Activated naive CD8-positive, alpha-beta T cell treated with anti-CD3 and anti-CD28 coated beads, Interleukin-2, amount 50 U/mL, for 16 hours (primary cell): Measurements from ENCODE around the gene TMEM253.
A peak's percentile ranks its signal among the peaks of the same experiment; 100 is the strongest.

Experiments used
- DNase-seq: peaks from one replicate; pipeline ENCODE4 v3.0.0-alpha.2; 2020; ENCODE audit warnings: low read depth, low spot score

TMEM253 gene

DNA sequence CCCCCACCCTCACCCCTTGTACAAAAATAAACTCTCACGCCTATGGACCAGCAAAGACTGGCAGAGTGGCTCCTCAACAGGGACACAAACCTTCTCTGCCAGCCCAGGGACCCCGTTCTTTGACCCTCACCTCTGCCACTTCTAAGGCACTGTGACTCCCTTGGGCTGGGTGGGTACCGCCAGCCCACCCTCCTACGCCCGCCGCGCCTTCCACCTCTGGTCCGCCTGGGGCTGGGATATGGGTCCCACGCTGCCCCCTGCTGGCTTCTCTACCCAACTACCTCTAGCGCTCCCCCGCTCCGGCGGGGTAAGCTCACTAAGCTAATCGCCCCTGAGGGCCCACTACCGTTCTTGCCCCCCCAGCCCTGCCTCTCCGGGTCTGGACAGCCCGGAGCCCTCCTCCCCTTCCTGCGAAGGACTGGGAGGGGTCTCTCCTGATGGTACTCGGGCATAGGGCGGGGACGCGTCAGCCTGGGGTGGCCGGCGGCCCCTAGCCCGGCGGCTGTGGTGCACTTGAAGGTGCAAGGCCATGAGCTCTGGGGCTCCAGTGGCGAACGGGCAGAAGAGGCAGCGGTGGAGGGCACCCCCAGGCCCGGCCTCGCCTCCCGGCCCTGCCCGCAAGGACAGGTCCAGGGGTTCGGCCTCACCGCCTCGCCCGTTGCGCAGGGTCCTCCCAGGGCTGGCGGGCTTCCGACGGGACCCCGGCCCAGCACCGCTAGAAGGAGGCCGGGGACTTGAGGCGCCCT is 10.5 kb upstream of the TMEM253 start:
- DNase-seq, result no peak

DNA sequence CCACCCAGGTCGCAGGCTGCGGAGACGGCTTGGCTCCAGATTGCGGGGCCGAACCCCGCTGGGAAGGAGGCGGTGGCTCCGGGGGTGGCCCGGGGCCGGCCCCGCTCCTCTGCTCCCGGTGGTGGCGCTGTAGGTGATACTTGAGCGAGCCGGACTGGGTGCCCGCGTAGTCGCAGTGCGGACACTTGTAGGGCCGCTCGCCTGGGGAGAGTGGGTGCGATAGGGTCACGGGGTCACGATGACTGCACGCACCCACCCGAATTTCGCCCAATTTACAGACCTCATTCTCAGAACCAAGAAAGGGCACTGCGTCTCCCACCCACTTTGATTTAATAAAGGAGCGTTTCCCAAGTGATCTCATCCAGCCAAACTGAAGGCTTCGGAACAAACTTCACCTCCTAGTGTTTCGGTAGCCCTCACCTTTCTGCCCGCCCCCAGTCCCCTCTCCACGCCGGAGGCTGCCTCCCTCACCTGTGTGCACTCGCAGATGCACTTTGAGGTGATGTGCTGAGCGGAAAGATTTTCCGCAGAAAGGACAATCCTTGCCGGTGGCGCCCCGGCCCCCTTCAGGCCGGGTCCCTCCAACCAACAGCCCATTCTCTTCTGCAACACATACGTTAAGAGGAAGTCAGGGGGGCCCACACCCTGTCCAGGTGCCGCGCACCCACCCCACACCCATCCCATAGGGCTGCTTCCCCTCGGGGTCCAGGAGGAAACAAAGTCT is 9.8 kb upstream of the TMEM253 start:
- no peak for DNase-seq

DNA sequence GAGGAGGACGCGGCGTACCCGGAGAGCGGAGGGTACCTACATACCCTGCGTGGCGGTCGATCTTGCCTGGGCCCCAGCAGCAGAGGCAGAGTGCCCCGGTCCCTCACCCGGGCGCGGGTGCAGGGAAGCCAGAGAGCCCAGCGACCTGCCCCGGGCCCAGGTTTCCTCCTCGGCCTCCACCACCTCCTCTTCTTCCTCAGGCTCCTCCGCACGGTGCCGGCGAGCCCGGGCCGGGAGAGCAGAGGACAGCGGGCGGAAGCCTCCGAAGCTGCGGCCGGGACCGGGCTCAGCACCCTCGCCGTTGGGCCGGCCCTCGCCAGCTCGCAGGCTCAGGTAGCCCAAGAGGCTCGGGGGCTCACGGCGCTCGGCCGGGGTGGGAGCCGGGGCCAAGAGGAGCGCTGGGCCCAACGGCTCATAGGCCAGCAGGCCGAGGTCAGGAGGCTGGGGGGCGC is 9.0 kb upstream of the TMEM253 start:
- DNase-seq, result no peak

DNA sequence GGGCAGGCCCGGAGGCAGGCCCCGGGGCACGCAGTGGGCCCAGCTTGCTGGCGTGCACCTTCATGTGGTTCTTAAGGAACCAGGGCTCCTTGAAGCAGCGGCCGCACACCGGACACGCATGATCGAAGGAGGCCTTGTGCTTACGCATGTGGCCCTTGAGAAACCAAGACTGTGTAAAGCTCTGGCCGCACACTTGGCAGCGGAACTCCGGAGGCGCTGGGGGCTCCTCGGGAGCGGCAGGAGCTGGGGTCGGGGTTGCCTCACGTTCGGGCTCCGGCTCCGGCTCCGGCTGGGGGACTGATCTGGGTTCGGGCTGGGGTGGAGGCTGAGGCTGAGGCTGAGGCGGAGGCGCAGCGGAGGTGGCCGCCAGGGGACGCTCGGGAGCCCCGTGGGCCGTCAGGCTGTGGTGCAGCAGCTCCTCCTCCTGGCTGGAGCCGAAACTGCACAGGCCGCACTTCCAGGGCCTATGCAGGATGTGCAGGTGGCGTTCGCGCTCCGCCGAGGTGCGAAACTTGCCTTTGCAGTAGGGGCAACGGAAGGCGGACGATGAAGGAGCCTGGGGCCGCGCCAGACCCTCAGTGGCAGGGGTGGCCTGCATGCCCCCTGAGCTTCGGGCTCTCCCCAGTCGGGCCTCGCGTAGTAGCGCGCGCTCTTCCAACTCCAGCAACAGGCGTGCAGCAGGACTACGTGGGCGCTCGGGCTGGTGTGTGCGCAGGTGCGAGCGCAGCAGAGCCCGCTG is 8.4 kb upstream of the TMEM253 start:
- peak; percentile 85 for DNase-seq

DNA sequence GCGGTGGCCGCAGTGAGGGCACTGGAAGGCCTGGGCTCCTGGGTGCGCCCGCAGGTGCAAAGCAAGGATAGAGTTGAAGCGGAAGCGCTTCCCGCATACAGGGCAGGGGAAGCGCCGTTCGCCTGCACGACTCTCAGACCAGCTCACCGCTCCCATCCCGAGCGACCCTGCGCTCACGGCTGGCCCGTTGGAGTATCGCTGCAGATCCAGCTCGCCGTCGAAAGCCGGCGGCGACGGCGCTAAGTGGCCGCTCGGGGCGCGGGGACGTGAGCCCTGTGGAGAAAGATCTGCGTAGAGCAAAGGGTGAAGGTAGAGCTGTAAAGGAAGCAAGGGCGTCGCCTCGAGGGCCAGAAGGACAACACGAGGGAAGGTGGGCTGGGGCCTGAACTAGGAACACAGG is 7.8 kb upstream of the TMEM253 start:
- DNase-seq, result no peak

DNA sequence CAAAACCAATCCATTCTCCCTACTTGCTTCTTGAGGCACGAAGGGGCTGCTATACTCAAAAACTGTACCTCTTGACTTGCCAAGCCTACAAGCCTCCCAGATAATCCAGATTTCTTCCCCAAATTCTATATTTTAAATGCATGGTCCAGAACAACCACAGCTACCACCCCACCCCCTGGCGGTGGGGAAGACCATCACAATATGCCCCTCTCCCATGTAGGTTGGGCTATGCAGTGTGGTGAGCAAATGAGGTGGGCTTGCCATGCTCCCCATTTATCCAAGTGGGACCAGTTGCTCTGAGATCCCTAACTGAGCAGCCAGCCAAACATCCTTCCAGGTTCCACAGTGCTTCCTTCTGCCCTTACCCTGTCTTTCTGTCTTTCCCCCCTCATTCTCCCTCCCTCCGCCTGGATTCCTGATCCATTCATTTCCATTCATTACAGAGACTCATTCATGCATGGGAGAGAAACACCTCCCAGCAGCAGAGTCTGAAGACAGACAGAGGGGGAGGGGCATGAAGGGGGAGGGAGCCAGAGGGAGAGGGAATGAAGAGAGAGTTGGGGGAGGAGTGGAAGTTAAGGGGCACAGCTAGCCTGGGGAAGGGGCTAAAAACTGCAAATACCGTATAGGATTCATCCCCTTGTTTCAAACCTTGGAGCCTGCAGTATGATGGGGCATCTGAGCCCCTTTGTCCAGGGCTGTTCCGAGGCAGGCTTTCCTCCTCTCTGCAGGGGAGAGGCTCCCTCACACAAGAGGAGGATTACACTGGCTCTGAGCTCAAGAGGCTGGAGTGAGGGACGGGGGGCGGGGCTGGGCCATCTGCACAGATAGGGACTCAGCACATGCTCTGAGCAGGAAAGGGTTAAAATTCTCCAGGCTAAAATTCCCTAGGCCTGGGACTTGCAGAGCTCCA is 6.8 kb upstream of the TMEM253 start:
- no peak for DNase-seq

DNA sequence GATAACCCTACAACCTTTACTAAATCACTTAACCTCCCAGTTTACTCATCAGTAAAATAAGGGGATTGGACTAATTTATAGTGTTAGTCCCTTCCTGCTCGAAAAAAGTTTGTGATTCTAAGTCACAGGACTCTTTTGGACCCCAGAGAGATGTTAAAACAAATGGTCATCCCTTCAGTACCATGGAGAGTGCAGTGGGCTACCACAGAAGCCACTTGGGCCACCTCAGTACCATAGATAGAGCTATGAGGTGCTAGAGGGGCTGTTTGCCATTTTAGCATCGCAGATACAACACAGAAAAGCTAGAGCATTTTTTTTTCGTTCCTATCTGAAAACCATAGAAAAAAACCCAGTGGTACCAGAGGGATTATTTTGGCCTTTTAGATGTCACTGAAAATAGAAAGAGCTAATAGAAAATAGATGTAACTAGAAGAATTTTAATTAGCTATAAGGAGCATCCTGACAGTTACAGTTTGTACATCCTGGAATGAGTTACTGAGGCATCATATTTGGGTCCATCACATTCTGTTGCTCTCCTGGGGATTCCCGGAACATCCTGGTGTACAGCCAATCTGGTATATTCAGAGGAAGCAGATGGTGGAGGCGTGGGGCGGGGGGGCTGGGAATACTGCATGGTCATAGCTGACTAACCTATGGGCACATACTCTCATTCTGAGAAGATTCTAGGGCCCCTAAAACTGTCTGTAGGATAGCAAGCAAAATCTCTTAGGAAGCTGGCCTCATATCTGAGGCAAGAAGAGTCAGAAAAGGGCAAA is 5.2 kb upstream of the TMEM253 start:
- no peak for DNase-seq

DNA sequence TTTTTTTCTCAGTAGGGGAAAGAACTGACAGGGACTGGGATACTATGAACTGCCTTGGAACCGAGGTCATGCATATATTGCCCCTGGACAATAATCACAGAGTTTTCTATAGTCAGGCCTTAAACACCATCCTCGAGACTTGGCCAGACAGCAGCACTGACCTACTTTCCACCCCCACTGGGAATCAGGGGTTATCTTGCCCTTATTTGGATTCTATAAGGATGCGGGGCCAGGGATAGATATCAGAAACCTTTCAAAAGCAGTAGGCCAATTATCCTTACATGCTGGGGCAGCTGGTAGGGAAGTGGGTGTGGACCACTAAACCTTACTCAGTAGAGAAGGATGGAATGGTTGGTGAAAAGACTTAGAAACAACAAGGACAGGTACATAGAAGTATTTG is 4.4 kb upstream of the TMEM253 start:
- no peak for DNase-seq

DNA sequence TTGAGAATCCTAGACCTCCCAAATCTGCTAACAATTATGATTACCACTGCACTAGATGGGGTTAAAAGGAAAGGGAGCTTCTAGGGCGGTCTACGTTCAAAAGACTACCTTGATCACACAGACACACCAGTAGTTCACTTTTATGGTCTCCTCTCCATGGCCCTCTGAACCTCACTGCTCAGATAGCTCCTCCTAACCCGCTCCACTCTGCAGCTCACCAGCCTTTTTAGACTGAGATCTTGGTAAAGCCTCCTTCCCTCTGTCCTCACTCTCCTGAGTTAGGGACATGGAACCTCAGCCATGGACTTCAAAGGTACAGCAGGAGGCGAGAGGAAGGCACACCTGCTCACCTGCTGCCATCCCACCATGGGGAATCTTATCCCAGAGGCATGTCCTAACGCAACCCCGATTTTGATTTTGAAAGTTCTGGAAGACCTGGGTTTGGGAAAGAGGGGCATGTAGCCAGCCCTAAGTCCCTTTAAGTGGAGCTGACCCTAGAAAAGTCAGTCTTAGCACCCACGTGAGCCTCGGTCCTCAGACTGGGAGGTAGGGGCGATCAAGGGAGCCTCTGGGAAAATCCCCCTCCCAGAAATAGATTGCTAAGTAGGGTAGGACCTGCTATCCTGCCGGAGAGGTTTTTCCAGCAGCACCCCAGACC is 3.8 kb upstream of the TMEM253 start:
- no peak for DNase-seq

DNA sequence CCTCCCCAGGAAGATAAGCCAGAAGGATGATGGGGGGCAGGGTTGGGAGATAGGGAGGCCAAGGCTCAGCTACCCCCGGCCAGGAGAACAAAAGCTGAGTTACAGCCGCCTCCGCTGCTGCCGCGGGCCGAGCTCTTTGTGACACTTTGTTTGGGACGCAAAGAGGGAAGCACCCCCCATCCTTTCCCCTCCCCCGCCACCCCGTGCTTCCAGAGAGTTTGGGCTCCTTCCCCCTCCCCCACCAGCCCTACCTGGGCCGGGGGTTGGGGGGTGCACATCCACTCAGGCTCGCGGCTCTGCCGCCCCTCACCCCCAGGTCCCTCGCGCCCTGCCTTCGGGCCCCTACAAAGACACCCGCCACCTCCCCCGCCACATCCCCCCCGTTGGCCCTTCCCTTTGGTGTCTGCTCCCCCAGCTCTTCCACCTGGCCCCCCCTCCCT is 3.2 kb upstream of the TMEM253 start:
- no peak for DNase-seq

DNA sequence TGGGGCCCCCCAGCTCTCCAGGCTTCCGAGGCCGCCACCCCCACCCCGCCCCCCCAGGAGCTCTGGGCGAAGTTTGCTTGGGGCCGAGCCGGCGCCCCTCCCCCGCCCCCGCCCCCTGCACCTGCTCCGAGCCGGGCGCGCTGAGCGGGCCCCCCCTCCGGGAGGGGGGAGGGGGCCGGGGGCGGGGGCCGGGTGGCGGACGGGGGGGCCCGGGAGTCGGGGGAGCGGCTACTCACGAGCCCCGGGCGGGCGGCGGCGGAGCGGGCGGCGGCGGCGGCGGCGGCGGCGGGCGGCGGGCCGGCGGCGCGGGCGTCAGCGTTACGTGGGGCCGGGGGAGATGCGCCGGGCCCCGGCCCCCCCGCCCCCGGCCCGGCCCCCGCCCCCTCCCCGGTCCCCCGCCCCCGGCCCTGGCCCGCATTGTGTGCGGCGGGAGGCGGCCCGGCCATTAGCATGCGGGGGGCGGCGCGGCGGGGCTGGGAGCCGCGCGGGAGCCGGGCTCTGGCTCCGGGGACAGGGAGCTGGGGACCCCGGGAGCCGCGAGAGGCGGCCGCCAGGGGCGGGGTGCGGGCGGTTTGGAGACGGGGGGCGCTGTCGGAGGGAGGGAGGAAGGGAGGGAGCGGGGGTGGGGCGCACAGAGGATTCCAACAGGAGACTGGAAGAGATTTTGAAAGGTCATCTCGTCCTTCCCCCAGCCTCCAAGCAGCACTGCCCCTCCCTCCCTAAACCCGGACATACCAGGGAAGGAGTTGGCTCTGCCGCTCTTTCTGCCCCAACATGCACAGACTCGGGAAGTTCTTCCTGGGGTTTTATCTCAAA is 2.6 kb upstream of the TMEM253 start, which contains the start of gene ZNF219:
TSS of gene ZNF219 (minus strand) at position 580 of the 816 bp plus-strand sequence. CDS start 5,064 bp downstream, outside the sequence.
- no peak for DNase-seq

DNA sequence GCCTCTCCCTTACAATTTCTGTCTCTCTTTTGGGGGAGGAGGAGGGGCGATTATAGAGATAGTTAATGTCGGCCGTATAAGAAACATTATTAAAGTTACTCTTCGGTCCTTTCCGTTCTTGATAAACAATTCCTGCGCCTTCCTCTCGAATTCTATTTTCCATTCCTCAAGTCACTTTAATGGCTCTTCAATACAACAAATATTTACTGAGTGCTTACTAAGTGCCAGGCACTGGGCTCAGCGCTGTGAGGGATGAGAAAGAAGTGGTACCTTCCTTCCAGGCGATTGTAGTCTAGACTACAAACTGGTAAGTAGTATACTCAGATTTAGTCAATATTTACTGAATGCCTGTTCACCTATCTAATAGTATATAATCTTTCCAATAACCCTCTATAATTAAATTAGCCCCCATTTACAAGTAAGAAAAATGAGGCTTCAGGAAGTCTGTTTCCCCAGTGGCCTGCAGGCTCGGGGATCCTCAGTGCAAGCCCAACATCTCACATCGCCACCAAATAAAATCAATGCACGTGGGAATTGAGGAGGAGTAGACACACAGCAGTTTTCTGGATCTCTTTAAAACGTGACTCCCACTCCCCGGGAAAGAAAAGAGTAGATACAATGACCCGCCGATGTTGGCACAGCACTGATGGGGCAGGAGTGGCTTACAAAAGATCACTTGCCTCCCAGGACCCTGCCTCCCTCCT is 1.8 kb upstream of the TMEM253 start:
- DNase-seq, result no peak

DNA sequence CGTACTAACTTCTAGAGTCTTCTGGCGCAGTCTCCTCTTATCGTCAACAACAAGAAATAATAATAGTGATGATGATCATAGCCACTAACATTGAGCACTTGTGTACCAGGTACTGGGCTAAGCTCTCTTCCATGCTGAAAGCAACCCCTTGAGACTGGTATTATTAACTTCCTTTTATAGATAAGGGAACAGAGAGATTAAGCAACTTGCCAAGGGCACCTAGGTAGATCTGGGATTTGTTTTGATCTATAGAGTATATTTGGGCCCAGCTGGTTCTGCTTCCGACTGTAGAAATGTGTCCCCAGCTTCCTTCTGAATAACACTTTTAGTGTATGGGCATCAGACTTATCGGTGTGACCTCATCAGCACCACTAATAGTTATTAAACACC is 1.3 kb upstream of the TMEM253 start:
- DNase-seq, result no peak

DNA sequence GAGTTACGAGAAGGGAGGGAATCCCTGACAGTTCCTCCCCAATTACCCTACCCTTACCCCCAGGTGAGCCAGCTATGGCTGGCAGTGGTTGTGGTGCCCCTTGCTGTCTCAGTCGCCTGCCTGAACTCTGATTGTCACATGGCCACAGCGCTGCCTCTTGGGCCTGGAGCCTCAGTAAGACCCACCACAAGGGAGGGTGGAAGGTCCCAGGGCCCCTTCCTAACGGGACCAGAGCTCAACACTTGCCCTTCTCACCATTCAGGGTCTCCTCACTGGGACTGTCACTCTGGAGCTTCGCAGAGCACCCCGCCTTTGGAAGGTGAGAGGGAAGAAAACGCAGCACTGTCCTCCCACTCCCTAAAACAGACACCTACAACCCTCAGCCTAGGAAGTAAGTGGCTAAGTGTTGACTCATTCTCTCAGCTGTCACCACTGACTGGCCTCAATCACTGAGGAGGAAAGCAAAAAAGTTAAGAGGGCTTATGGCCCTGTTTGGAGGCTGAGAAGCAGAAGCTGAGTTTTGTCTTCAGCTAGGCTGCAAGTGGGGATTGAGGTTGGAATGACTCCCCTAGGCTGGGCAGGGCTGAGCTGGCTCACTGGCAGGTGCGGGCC is 1.0 kb downstream of the TMEM253 start:
- no peak for DNase-seq

DNA sequence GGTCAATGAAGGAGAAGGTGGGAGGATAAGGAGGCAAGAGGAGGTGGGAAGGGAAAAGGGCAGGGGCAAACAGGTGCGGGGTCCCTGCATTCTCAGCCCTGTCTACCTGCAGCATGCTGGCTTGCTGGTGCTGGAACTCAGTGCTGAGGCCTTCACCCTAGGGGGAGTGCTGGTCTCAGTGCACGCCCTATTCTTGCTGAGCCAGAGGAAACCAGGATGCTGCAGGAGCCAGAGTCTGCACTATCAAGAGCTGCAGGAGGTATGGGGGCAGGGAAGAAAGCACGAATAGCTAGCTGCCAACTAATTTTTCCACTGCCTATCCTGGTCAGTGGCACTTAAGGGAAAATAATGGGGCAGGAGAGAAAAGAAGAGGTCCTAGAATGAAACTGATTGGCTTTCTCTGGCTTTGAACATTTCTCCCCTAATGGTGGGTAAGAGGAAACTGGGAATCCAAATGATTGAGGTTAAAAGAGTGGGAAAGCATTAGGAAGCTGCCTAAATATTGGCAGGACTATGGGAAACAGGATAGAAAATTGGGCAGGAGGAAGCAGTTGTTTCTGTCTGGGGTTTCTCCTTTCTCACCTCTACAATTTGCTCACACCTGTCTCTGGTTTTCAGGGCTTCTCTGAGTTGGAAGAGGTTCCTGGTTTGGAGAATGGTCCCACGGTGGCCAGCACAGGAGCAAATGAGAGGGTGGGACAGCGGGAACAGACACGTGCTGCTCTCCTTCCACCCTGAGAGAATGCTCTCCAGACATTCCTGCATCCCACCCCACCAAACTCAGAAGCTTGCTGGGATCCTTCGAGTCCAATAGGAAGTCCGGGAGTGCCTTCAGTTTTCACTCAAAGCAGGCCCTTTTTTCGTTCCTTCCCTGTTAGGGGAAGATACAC is 1.9 kb downstream of the TMEM253 start:
- DNase-seq, result no peak

DNA sequence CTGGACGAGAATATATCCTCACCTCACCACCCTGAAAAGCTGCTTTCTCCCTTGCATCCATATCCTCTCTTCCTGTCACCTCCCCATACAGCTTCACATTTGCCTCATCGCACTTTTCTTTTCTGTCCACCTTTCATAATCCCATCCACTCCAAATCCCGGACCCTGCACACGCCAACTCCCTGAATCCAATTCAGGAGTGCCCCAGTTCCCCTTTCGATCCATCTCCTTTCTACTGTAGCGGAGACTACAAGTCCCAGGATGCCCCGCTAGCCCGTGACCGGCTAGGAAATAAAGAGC is 2.5 kb downstream of the TMEM253 start:
- DNase-seq, result no peak
